Measurements from ENCODE around the gene ITGB4. TPM values are rescaled to one million over a fixed set of nuclear protein-coding genes. Genes with fewer than 3 reads are reported as not detected.
A peak's percentile ranks its signal among the peaks of the same experiment; 100 is the strongest.

ITGB4 gene
- total and polyA plus RNA-seq, 9 of the 15 experiments (the other 6 are each of a cell fraction or from before 2014, with no cell fraction given), result 0.05 to 2.8 (median 0.76) TPM; not detected in 3

DNA sequence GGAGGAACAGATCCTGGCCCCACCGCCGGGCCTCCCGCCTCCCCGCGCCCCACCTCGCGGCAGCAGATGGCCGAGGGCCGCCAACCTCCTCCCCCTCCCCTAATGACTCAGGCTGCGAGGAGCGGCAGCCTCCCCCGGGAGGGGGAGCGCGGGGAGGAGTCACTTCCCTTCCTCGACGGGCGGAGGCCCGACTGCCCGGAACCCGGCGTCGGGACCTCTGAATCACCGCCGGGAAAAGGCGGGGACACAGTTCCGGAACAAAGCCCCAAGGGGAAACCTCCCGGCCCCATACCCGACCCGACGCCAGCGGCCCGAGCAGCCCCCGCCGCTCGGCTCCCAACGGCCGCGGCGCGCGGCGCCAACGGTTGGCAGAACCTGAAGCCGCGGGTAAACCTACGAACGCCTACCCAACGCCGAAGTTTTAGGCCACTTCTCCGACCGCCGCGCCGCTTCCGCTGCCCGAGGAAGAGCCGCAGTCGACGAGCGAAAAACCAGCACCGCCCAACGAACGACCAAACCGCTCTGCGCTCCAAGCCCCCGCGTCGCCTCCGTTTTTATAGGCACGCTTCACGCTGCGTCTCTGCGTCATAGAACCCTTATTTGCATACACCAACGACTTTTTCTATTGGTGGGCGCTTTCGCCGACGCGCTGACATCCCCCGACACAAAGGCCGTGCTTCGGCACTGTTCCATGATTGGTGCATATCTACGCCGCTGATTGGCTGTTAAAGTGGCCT, 58.2 kb downstream of the ITGB4 start (continued):
- TF ChIP-seq, protein P1, sequence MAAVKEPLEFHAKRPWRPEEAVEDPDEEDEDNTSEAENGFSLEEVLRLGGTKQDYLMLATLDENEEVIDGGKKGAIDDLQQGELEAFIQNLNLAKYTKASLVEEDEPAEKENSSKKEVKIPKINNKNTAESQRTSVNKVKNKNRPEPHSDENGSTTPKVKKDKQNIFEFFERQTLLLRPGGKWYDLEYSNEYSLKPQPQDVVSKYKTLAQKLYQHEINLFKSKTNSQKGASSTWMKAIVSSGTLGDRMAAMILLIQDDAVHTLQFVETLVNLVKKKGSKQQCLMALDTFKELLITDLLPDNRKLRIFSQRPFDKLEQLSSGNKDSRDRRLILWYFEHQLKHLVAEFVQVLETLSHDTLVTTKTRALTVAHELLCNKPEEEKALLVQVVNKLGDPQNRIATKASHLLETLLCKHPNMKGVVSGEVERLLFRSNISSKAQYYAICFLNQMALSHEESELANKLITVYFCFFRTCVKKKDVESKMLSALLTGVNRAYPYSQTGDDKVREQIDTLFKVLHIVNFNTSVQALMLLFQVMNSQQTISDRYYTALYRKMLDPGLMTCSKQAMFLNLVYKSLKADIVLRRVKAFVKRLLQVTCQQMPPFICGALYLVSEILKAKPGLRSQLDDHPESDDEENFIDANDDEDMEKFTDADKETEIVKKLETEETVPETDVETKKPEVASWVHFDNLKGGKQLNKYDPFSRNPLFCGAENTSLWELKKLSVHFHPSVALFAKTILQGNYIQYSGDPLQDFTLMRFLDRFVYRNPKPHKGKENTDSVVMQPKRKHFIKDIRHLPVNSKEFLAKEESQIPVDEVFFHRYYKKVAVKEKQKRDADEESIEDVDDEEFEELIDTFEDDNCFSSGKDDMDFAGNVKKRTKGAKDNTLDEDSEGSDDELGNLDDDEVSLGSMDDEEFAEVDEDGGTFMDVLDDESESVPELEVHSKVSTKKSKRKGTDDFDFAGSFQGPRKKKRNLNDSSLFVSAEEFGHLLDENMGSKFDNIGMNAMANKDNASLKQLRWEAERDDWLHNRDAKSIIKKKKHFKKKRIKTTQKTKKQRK (IDR thresholded peaks at IDR 0.05; ENCODE audit: borderline replicate concordance, low read depth, low read length), result no peak
- TF ChIP-seq HNRNPH1 (optimal IDR thresholded peaks at IDR 0.05; ENCODE audit: low read depth, low read length) (peak; percentile 55), TRIM28 (IDR thresholded peaks at IDR 0.05) (no peak), ETV1 (tag; conservative IDR thresholded peaks at IDR 0.05; ENCODE audit: low read depth) (peak; percentile 65; the same call in 1 of the 2 replicates), TCFL5 (CRISPR knock-in tag; conservative IDR thresholded peaks at IDR 0.05) (no peak)
- TF ChIP-seq, protein P2, sequence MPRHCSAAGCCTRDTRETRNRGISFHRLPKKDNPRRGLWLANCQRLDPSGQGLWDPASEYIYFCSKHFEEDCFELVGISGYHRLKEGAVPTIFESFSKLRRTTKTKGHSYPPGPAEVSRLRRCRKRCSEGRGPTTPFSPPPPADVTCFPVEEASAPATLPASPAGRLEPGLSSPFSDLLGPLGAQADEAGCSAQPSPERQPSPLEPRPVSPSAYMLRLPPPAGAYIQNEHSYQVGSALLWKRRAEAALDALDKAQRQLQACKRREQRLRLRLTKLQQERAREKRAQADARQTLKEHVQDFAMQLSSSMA (CRISPR knock-in tag; IDR thresholded peaks at IDR 0.05), result peak; percentile 88
- TF ChIP-seq, protein P3, sequence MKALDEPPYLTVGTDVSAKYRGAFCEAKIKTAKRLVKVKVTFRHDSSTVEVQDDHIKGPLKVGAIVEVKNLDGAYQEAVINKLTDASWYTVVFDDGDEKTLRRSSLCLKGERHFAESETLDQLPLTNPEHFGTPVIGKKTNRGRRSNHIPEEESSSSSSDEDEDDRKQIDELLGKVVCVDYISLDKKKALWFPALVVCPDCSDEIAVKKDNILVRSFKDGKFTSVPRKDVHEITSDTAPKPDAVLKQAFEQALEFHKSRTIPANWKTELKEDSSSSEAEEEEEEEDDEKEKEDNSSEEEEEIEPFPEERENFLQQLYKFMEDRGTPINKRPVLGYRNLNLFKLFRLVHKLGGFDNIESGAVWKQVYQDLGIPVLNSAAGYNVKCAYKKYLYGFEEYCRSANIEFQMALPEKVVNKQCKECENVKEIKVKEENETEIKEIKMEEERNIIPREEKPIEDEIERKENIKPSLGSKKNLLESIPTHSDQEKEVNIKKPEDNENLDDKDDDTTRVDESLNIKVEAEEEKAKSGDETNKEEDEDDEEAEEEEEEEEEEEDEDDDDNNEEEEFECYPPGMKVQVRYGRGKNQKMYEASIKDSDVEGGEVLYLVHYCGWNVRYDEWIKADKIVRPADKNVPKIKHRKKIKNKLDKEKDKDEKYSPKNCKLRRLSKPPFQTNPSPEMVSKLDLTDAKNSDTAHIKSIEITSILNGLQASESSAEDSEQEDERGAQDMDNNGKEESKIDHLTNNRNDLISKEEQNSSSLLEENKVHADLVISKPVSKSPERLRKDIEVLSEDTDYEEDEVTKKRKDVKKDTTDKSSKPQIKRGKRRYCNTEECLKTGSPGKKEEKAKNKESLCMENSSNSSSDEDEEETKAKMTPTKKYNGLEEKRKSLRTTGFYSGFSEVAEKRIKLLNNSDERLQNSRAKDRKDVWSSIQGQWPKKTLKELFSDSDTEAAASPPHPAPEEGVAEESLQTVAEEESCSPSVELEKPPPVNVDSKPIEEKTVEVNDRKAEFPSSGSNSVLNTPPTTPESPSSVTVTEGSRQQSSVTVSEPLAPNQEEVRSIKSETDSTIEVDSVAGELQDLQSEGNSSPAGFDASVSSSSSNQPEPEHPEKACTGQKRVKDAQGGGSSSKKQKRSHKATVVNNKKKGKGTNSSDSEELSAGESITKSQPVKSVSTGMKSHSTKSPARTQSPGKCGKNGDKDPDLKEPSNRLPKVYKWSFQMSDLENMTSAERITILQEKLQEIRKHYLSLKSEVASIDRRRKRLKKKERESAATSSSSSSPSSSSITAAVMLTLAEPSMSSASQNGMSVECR (CRISPR knock-in tag; IDR thresholded peaks at IDR 0.05), result peak; percentile 86
- TF ChIP-seq, protein P4, sequence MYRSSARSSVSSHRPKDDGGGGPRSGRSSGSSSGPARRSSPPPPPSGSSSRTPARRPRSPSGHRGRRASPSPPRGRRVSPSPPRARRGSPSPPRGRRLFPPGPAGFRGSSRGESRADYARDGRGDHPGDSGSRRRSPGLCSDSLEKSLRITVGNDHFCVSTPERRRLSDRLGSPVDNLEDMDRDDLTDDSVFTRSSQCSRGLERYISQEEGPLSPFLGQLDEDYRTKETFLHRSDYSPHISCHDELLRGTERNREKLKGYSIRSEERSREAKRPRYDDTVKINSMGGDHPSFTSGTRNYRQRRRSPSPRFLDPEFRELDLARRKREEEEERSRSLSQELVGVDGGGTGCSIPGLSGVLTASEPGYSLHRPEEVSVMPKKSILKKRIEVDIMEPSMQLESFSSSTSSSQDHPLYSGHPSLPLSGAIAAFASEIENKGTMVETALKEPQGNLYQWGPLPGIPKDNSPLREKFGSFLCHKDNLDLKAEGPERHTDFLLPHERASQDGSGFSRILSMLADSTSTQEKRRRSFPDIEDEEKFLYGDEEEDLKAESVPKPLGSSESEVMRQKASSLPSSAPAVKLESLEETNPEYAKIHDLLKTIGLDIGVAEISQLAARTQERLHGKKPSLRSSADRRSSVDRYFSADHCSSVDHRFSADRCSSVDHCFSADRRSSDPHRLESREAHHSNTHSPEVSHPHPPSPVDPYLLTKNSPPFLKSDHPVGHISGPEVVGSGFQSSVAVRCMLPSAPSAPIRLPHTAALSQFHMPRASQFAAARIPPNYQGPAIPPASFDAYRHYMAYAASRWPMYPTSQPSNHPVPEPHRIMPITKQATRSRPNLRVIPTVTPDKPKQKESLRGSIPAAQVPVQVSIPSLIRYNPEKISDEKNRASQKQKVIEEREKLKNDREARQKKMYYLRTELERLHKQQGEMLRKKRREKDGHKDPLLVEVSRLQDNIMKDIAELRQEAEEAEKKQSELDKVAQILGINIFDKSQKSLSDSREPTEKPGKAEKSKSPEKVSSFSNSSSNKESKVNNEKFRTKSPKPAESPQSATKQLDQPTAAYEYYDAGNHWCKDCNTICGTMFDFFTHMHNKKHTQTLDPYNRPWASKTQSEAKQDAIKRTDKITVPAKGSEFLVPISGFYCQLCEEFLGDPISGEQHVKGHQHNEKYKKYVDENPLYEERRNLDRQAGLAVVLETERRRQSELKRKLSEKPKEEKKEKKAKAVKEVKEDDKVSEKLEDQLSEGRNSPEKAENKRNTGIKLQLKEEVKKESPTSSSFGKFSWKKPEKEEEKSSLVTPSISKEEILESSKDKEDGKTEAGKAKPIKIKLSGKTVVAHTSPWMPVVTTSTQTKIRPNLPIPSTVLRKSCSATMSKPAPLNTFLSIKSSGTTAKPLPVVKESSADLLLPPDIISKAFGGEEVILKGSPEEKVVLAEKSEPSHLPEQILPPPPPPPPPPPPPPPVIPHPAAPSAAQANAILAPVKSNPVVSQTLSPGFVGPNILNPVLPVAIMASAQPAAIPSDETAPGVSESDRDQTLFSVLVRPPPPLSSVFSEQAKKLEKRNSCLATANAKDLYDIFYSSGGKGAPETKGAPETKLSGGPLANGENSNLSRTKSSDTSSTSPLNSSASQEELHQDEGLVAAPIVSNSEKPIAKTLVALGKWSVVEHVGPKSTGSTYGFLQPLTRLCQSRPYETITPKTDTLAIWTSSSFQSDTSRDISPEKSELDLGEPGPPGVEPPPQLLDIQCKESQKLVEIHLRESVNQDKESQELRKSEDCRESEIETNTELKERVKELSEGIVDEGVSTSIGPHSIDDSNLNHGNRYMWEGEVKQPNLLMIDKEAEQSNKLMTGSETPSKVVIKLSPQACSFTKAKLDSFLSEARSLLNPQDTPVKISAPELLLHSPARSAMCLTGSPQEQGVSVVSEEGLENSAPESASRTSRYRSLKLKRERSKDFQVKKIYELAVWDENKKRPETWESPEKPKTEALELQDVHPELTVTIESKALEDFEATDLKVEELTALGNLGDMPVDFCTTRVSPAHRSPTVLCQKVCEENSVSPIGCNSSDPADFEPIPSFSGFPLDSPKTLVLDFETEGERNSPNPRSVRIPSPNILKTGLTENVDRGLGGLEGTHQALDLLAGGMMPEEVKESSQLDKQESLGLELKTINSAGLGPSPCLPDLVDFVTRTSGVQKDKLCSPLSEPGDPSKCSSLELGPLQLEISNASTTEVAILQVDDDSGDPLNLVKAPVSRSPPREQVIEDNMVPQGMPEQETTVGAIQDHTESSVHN (IDR thresholded peaks at IDR 0.05; ENCODE audit: borderline replicate concordance in 1 of 2, low read depth in 1 of 2), result no peak

Measured in K562 (cell line).